Prostate gland (tissue), 2 donors: ENCODE data around the gene PDE4D. TPM values are rescaled to one million over a fixed set of nuclear protein-coding genes. Genes with fewer than 3 reads are reported as not detected.

Experiments used
- DNase-seq: peaks from one replicate; pipeline ENCODE4 v3.0.0-alpha.2; 2019; ENCODE audit warnings: low spot score
- H3K27ac ChIP-seq, 2 donors: fragments of 200-600 bp; sonication (generic); 2 replicates each; pipeline ENCODE4 v1.5.1; 2017 to 2019
- H3K27me3 ChIP-seq: fragments of 200-600 bp; sonication (generic); replicated peaks from 2 replicates; pipeline ENCODE4 v1.5.1; 2019; ENCODE audit not compliant: insufficient read depth
- H3K36me3 ChIP-seq, 2 donors: fragments of 200-600 bp; sonication (generic); 1 replicate in 1 of 2; 2 replicates in 1 of 2; pipeline versions ENCODE4 v1.5.1 to v1.8.1; 2017 to 2019
- H3K4me1 ChIP-seq: fragments of 200-600 bp; sonication (generic); replicated peaks from 2 replicates; pipeline ENCODE4 v1.5.1; 2019
- H3K4me3 ChIP-seq, 2 donors: fragments of 200-600 bp; sonication (generic); 2 replicates each; pipeline ENCODE4 v1.5.1; 2017 to 2019
- H3K9me3 ChIP-seq: fragments of 200-600 bp; sonication (generic); 2 replicates; pipeline ENCODE4 v1.5.1; 2017
- POLR2A ChIP-seq: fragments of 450-650 bp; IDR thresholded peaks from one replicate; pipeline ENCODE4 v1.6.1; 2016; ENCODE audit warnings: antibody characterized with exemption, mild to moderate bottlenecking
- POLR2AphosphoS5 ChIP-seq: sonication (generic); formaldehyde crosslinking; IDR thresholded peaks from one replicate; pipeline ENCODE4 v1.6.1; 2017; ENCODE audit warnings: antibody characterized with exemption
- WGBS: methylation state at CpG from one replicate; pipeline ENCODE4 v1.1.5; 2018; 5-methylcytosine and 5-hydroxymethylcytosine counted together
- intact Hi-C: fragments of 100-400 bp; cut with DNase I; formaldehyde crosslinking; loops from one replicate; pipeline ENCODE4 v1.14.2; 2022
- total RNA-seq, 2 donors: library from RNA; depleted of rRNA; stranded (reverse); fragments of >200 nt; gene quantifications; one replicate each; pipeline ENCODE4 v1.1.0, GENCODE V29; 2016
- TF ChIP-seq, protein P1 (sequence below), 4 experiments: fragments of 200-600 bp in 2 of 4; fragments of 450-650 bp in 2 of 4; sonication (generic) in 2 of 4; IDR thresholded peaks; 1 replicate in 3 of 4; 2 replicates in 1 of 4; pipeline ENCODE4 v1.5.1; 2016 to 2019; ENCODE audit warnings: antibody characterized with exemption in 4 of 4, mild to moderate bottlenecking in 2 of 4, moderate library complexity in 2 of 4

Gene PDE4D
- total RNA-seq, 2 donors from 2014 or later, result 64.2 to 75.6 TPM

DNA sequence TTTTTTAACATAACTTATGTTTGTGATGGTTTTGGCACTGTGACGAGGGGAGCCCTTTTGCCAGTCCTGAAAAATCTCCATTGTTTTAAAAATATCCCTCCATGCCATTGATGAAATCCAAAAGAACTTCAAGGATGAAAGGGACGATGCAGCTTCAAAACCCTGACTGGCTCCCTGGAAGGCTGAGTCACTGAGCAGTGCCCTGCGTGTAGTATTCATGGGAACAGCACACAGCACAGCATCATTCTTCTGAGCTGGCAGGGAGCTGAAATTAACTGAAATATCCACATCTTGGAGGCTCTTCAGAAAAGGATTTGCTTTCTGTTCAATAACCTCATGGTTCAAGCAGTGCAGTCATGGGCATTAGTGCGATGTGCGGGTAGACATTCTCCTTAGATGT lies 29.7 kb downstream of the PDE4D start:
- H3K4me1 ChIP-seq, result no peaks in the 10 kb centered on the region
- no peaks in the 10 kb centered on the region for H3K36me3 ChIP-seq
- DNase-seq, result no peak
- no peak for TF ChIP-seq POLR2AphosphoS5
- TF ChIP-seq, protein P1, sequence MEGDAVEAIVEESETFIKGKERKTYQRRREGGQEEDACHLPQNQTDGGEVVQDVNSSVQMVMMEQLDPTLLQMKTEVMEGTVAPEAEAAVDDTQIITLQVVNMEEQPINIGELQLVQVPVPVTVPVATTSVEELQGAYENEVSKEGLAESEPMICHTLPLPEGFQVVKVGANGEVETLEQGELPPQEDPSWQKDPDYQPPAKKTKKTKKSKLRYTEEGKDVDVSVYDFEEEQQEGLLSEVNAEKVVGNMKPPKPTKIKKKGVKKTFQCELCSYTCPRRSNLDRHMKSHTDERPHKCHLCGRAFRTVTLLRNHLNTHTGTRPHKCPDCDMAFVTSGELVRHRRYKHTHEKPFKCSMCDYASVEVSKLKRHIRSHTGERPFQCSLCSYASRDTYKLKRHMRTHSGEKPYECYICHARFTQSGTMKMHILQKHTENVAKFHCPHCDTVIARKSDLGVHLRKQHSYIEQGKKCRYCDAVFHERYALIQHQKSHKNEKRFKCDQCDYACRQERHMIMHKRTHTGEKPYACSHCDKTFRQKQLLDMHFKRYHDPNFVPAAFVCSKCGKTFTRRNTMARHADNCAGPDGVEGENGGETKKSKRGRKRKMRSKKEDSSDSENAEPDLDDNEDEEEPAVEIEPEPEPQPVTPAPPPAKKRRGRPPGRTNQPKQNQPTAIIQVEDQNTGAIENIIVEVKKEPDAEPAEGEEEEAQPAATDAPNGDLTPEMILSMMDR (IDR thresholded peaks at IDR 0.05), result no peak
- TF ChIP-seq POLR2A, result no peak
- no peaks in the 10 kb centered on the region for H3K27me3 ChIP-seq
- no peak overlapping the region for H3K4me3 ChIP-seq
- 86% methylated on average over 5 of the region's 5 CpGs for WGBS
- H3K27ac ChIP-seq, result no peak overlapping the region
- no peaks in the 10 kb centered on the region for H3K9me3 ChIP-seq
- intact Hi-C loops, result no loop called here

DNA sequence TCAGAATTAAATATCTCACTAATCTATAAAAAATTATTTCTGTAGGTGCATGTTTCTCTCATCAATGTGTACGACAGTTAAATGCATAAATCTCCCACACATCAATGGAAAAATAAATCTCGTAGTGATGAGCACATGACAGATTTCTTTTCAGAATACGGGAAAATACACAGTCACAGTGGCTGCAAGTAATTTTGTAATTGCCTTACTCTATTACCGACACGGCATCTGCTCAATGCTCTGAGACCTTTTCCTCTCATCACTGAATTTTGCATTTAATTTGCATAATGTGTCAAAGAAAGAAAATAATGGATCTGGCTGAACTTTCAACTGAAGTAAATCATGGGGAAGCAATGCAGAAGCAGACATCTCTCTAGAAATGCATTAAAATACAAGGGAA lies 37.2 kb downstream of the PDE4D start:
- no peaks in the 10 kb centered on the region for H3K9me3 ChIP-seq
- no peaks in the 10 kb centered on the region for H3K4me1 ChIP-seq
- WGBS, result 91% methylated on average over 5 of the region's 5 CpGs
- H3K36me3 ChIP-seq, result no peaks in the 10 kb centered on the region
- DNase-seq, result no peak
- no peak overlapping the region for H3K4me3 ChIP-seq
- TF ChIP-seq, protein P1 (IDR thresholded peaks at IDR 0.05), result no peak
- TF ChIP-seq POLR2A, result no peak
- TF ChIP-seq POLR2AphosphoS5, result no peak
- intact Hi-C loops, result no loop called here
- H3K27ac ChIP-seq, result no peak overlapping the region
- no peaks in the 10 kb centered on the region for H3K27me3 ChIP-seq

DNA sequence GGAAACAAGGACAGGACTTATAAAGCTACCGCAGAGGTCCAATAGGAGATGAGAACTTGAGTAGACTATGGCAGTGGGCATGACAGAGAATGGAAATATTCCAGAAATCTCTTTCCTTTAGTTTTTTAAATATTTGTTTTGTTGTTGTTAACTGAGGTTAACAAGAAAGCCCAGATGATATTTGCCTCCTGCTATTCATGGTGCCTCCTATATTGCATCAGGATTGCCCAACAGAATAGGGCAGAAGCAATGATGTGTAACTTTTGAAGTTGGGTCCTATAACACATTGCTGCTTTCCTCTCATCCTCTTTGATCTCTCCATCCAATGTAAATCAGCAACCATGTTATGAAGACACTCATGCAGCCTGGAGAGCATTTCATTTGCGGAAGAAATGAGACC lies 42.8 kb downstream of the PDE4D start:
- H3K4me3 ChIP-seq, result no peak overlapping the region
- H3K4me1 ChIP-seq, result no peaks in the 10 kb centered on the region
- no peak for TF ChIP-seq POLR2AphosphoS5
- no peak for TF ChIP-seq POLR2A
- TF ChIP-seq, protein P1 (IDR thresholded peaks at IDR 0.05), result no peak
- no peaks in the 10 kb centered on the region for H3K9me3 ChIP-seq
- H3K36me3 ChIP-seq, result no peaks in the 10 kb centered on the region
- intact Hi-C loops, result no loop called here
- WGBS, result 99% methylated on average over 2 of the region's 2 CpGs
- H3K27me3 ChIP-seq, result no peaks in the 10 kb centered on the region
- H3K27ac ChIP-seq, result no peak overlapping the region
- no peak for DNase-seq

DNA sequence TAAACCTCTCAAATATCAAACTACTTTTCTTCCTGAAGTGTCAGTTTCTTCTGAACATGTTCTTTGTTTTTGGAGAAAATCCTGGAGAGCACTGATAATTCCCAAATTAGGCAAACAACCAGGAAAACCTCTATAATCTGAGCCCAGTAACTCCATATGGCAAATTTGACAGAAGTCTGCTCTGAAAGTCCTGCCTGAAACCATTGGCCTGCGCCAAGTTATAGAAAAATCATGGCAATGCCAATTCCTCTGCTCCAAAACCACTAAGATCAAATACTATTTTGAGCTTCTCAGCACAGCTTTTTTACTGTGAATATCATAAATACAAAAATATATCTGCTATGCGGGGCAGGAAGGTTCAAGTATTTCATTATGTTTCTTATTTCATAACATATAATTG lies 45.9 kb downstream of the PDE4D start:
- intact Hi-C loops, result no loop called here

DNA sequence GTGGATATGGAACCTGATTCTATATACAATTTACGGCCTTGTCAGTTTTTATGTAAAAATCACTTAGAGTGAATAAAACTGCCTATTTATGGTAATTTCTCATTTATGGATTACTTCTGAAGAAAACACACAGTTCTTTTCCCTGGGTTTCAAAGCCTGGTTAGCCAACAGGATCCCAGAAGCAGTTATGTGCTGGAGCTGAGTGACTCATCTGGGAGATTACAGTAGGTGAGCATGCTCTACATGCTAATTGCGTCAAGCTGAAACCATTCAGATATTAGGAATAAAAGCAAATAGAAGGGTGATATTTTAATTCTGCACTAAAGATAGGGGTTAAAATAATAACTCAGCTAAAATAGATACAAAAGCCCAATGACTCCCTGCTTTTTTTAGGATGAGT lies 47.8 kb downstream of the PDE4D start:
- Histone ChIP-seq H3K4me3 (no peak overlapping the region), H3K4me1 (no peaks in the 10 kb centered on the region), H3K27me3 (no peaks in the 10 kb centered on the region), H3K36me3 (no peaks in the 10 kb centered on the region), H3K9me3 (no peaks in the 10 kb centered on the region), H3K27ac (no peak overlapping the region)
- TF ChIP-seq, protein P1 (IDR thresholded peaks at IDR 0.05), result no peak
- no peak for TF ChIP-seq POLR2A
- TF ChIP-seq POLR2AphosphoS5, result no peak
- intact Hi-C loops, result no loop called here
- no peak for DNase-seq
- WGBS, result 97% methylated on average over 2 of the region's 2 CpGs

More for the DNA sequence above, 45.9 kb downstream of the PDE4D start:
- 85% methylated on average over 2 of the region's 2 CpGs for WGBS
- no peak for TF ChIP-seq POLR2AphosphoS5
- no peak for TF ChIP-seq POLR2A
- TF ChIP-seq, protein P1 (IDR thresholded peaks at IDR 0.05), result no peak
- no peak for DNase-seq
- Histone ChIP-seq H3K36me3 (no peaks in the 10 kb centered on the region), H3K4me1 (no peaks in the 10 kb centered on the region), H3K9me3 (no peaks in the 10 kb centered on the region), H3K4me3 (no peak overlapping the region), H3K27me3 (no peaks in the 10 kb centered on the region), H3K27ac (no peak overlapping the region)
